22Rv1 (cell line): ENCODE measurements around the gene MYORG.

Source experiments
- ZFX ChIP-seq: fragments of 450-650 bp; IDR thresholded peaks from 2 replicates; pipeline ENCODE4 v1.6.1; 2017; ENCODE audit warnings: antibody characterized with exemption, borderline replicate concordance
- TF ChIP-seq, protein P1 (sequence below): fragments of 450-650 bp; IDR thresholded peaks from 2 replicates; pipeline ENCODE4 v1.5.1; 2017; ENCODE audit warnings: mild to moderate bottlenecking

GRCh38 chr9:34374339-34374738 is 2.4 kb downstream of the MYORG start:
- TF ChIP-seq, protein P1, sequence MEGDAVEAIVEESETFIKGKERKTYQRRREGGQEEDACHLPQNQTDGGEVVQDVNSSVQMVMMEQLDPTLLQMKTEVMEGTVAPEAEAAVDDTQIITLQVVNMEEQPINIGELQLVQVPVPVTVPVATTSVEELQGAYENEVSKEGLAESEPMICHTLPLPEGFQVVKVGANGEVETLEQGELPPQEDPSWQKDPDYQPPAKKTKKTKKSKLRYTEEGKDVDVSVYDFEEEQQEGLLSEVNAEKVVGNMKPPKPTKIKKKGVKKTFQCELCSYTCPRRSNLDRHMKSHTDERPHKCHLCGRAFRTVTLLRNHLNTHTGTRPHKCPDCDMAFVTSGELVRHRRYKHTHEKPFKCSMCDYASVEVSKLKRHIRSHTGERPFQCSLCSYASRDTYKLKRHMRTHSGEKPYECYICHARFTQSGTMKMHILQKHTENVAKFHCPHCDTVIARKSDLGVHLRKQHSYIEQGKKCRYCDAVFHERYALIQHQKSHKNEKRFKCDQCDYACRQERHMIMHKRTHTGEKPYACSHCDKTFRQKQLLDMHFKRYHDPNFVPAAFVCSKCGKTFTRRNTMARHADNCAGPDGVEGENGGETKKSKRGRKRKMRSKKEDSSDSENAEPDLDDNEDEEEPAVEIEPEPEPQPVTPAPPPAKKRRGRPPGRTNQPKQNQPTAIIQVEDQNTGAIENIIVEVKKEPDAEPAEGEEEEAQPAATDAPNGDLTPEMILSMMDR, result no peak
- TF ChIP-seq ZFX, result no peak
